ENCODE results near the gene HSPA1A. TPM values are rescaled to one million over a fixed set of nuclear protein-coding genes. Genes with fewer than 3 reads are reported as not detected.
"Not testable (repeated sequence)": the region's sequence is repeated elsewhere in the genome, so short reads cannot be mapped to it uniquely, and the experiment has no call there.

HSPA1A gene
- total RNA-seq, 2 donors from 2014 or later: 16.5 to 37.6 TPM

- H3K27ac Mint-ChIP-seq: peak overlapping the region; percentile 96
- no peak for ATAC-seq (replicated peaks in 1 of 2)
- peaks cover 0 to 4% of the 10 kb centered on the region in 2 donors for H3K36me3 Mint-ChIP-seq (ENCODE audit: insufficient read depth in 2 of 2)
- H3K4me3 Mint-ChIP-seq: peak overlapping the region; percentile 99
- DNase-seq: no peak
- no peaks in the 10 kb centered on the region for H3K27me3 Mint-ChIP-seq (ENCODE audit: low read depth)
- H3K9me3 Mint-ChIP-seq: no peaks in the 10 kb centered on the region
- H3K4me1 Mint-ChIP-seq (ENCODE audit: low read depth): peaks cover 34% of the 10 kb centered on the region
Observed at GRCh38 chr6:31861919-31862343, 46.6 kb downstream of the HSPA1A start.

GRCh38 chr6:31862344-31863235 is 47.2 kb downstream of the HSPA1A start, which contains the start of gene NEU1:
NEU1 (minus strand) TSS chr6:31862821; CDS start chr6:31862776, 45 bp downstream.
- peak within 1 kb of the TSS; percentile 99 for H3K4me3 Mint-ChIP-seq
- ATAC-seq (replicated peaks in 1 of 2): peak; percentile 95

DNA sequence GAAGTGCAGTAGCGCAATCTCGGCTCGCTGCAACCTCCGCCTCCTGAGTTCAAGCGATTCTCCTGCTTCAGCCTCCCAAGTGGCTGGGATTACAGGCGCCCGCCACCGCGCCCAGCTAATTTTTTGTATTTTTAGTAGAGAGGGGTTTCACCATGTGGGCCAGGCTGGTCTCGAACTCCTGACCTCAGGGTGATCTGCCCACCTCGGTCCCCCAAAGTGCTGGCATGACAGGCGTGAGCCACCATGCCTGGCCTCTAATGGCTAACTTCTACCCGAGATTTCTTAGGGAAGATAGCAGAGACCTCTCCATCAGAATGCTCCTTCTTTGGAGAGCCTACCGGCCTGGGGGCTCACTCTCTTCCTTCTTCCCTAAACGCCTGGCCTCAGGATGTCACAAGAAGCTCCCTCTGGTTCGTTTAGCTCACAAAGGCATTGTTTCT is 48.8 kb downstream of the HSPA1A start:
- not testable (repeated sequence) for ATAC-seq (replicated peaks in 1 of 2); H3K9me3 Mint-ChIP-seq; H3K27me3 Mint-ChIP-seq (ENCODE audit: low read depth)

More at GRCh38 chr6:31862344-31863235, 47.2 kb downstream of the HSPA1A start, which contains the start of gene NEU1:
- Mint-ChIP-seq H3K27ac (peak within 1 kb of the TSS; percentile 96), H3K4me1 (ENCODE audit: low read depth) (peaks cover 34% of the 10 kb centered on the region), H3K27me3 (ENCODE audit: low read depth) (no peaks in the 10 kb centered on the region), H3K36me3 (ENCODE audit: insufficient read depth in 2 of 2) (peaks cover 0 to 3% of the 10 kb centered on the region in 2 donors), H3K9me3 (no peaks in the 10 kb centered on the region)
- DNase-seq: peak; percentile 98 to 100

GRCh38 chr6:31864818-31865204 is 49.5 kb downstream of the HSPA1A start:
- ATAC-seq (replicated peaks in 1 of 2) (no peak), DNase-seq (no peak)
- Mint-ChIP-seq H3K9me3 (no peaks in the 10 kb centered on the region), H3K27me3 (ENCODE audit: low read depth) (no peaks in the 10 kb centered on the region), H3K27ac (no peak overlapping the region), H3K4me1 (ENCODE audit: low read depth) (peaks cover 29% of the 10 kb centered on the region), H3K36me3 (ENCODE audit: insufficient read depth in 2 of 2) (peaks cover 0 to 2% of the 10 kb centered on the region in 2 donors), H3K4me3 (peak overlapping the region in 1 of 2 donors; percentile 99)

More for the DNA sequence above, 48.8 kb downstream of the HSPA1A start:
- Mint-ChIP-seq H3K27ac (peak overlapping the region; percentile 96), H3K4me1 (ENCODE audit: low read depth) (peaks cover 34% of the 10 kb centered on the region), H3K4me3 (peak overlapping the region; percentile 99)
- DNase-seq; H3K36me3 Mint-ChIP-seq (ENCODE audit: insufficient read depth in 2 of 2): not testable (repeated sequence)

GRCh38 chr6:31865205-31866118 is 50.1 kb downstream of the HSPA1A start:
- Mint-ChIP-seq H3K4me3 (no peak overlapping the region), H3K9me3 (no peaks in the 10 kb centered on the region), H3K4me1 (ENCODE audit: low read depth) (peaks cover 26% of the 10 kb centered on the region), H3K36me3 (ENCODE audit: insufficient read depth in 2 of 2) (no peaks in the 10 kb centered on the region), H3K27ac (no peak overlapping the region), H3K27me3 (ENCODE audit: low read depth) (no peaks in the 10 kb centered on the region)
- DNase-seq: no peak
- no peak for ATAC-seq (replicated peaks in 1 of 2)

Other genes with a start within 250 kb of the HSPA1A start
- gene LTA, start 243.3 kb upstream of the HSPA1A start, total RNA-seq: 100 to 1,000 TPM in 1 of 2 donors, 10 to 100 TPM in 1; 77.2 to 110 TPM
- gene TNF, start 240.0 kb upstream of the HSPA1A start, total RNA-seq: 10 to 100 TPM; 30.7 to 57.8 TPM
- 10 to 100 TPM; 43.4 to 61.8 TPM for gene LTB, start 233.1 kb upstream of the HSPA1A start, total RNA-seq
- gene LST1, start 229.3 kb upstream of the HSPA1A start, total RNA-seq: 10 to 100 TPM; 24.6 to 27.0 TPM
- 10 to 100 TPM; 15.0 to 24.7 TPM for gene NCR3, start 222.5 kb upstream of the HSPA1A start, total RNA-seq
- 10 to 100 TPM; 68.7 to 98.1 TPM for gene AIF1, start 200.3 kb upstream of the HSPA1A start, total RNA-seq
- 100 to 1,000 TPM; 260 to 285 TPM for gene PRRC2A, start 194.8 kb upstream of the HSPA1A start, total RNA-seq
- gene BAG6, start 162.9 kb upstream of the HSPA1A start, total RNA-seq: 100 to 1,000 TPM; 265 to 272 TPM
- gene APOM, start 159.6 kb upstream of the HSPA1A start, total RNA-seq: 1 to 10 TPM; 5.0 to 6.0 TPM
- 10 to 100 TPM; 21.1 to 22.5 TPM for gene C6orf47, start 154.8 kb upstream of the HSPA1A start, total RNA-seq
- 10 to 100 TPM; 30.3 to 37.7 TPM for gene GPANK1, start 150.5 kb upstream of the HSPA1A start, total RNA-seq
- gene CSNK2B, start 149.5 kb upstream of the HSPA1A start, total RNA-seq: 100 to 1,000 TPM; 208 to 209 TPM
- 10 to 100 TPM; 21.3 to 26.9 TPM for gene LY6G5B, start 145.6 kb upstream of the HSPA1A start, total RNA-seq
- 1 to 10 TPM; 2.3 to 6.9 TPM for gene LY6G5C, start 134.5 kb upstream of the HSPA1A start, total RNA-seq
- 10 to 100 TPM; 48.9 TPM for gene ABHD16A, start 112.2 kb upstream of the HSPA1A start, total RNA-seq
- gene LY6G6F, start 108.7 kb upstream of the HSPA1A start, total RNA-seq: not detected
- not detected for gene LY6G6D, start 100.2 kb upstream of the HSPA1A start, total RNA-seq
- gene LY6G6C, start 93.8 kb upstream of the HSPA1A start, total RNA-seq: under 1 TPM; 0.25 to 0.67 TPM
- under 1 TPM in 1 of 2 donors, not detected in 1; 0.10 TPM for gene MPIG6B, start 92.2 kb upstream of the HSPA1A start, total RNA-seq
- gene DDAH2, start 86.2 kb upstream of the HSPA1A start, total RNA-seq: 10 to 100 TPM; 19.0 to 19.6 TPM
- gene CLIC1, start 79.0 kb upstream of the HSPA1A start, total RNA-seq: 100 to 1,000 TPM; 253 to 318 TPM
- 10 to 100 TPM; 84.9 to 98.4 TPM for gene MSH5, start 75.5 kb upstream of the HSPA1A start, total RNA-seq
- 10 to 100 TPM; 15.7 to 18.0 TPM for gene SAPCD1, start 52.9 kb upstream of the HSPA1A start, total RNA-seq
- 1 to 10 TPM; 3.3 to 3.4 TPM for gene VWA7, start 38.2 kb upstream of the HSPA1A start, total RNA-seq
- 100 to 1,000 TPM in 1 of 2 donors, 10 to 100 TPM in 1; 91.3 to 101 TPM for gene VARS1, start 19.8 kb upstream of the HSPA1A start, total RNA-seq
- 100 to 1,000 TPM; 122 to 123 TPM for gene LSM2, start 8.6 kb upstream of the HSPA1A start, total RNA-seq
- gene HSPA1L, start 260 bp upstream of the HSPA1A start, total RNA-seq: 1 to 10 TPM; 2.9 to 3.1 TPM
- gene HSPA1B, start 12.2 kb downstream of the HSPA1A start, total RNA-seq: 10 to 100 TPM; 31.6 to 44.9 TPM
- 10 to 100 TPM; 24.0 to 27.1 TPM for gene NEU1, start 47.3 kb downstream of the HSPA1A start, total RNA-seq
- under 1 TPM; 0.22 to 0.23 TPM for gene SLC44A4, start 63.5 kb downstream of the HSPA1A start, total RNA-seq
- gene EHMT2, start 82.2 kb downstream of the HSPA1A start, total RNA-seq: 10 to 100 TPM; 49.2 to 64.7 TPM
- 1 to 10 TPM in 1 of 2 donors, under 1 TPM in 1; 0.88 to 1.9 TPM for gene ZBTB12, start 86.5 kb downstream of the HSPA1A start, total RNA-seq
- 1 to 10 TPM; 3.4 to 5.1 TPM for gene C2, start 112.2 kb downstream of the HSPA1A start, total RNA-seq
- gene CFB, start 130.6 kb downstream of the HSPA1A start, total RNA-seq: 1 to 10 TPM; 1.1 to 3.5 TPM
- 10 to 100 TPM; 65.0 to 71.5 TPM for gene NELFE, start 143.4 kb downstream of the HSPA1A start, total RNA-seq
- gene SKIC2, start 143.6 kb downstream of the HSPA1A start, total RNA-seq: 10 to 100 TPM; 75.7 to 79.7 TPM
- 10 to 100 TPM; 23.3 to 34.7 TPM for gene DXO, start 156.6 kb downstream of the HSPA1A start, total RNA-seq
- gene C4A, start 166.5 kb downstream of the HSPA1A start, total RNA-seq: 1 to 10 TPM; 6.9 to 7.6 TPM
- gene C4B, start 199.3 kb downstream of the HSPA1A start, total RNA-seq: 1 to 10 TPM; 4.9 to 6.4 TPM
- 1 to 10 TPM; 1.1 to 1.3 TPM for gene CYP21A2, start 222.9 kb downstream of the HSPA1A start, total RNA-seq